ENCODE results near the gene GPC2.
A peak's percentile ranks its signal among the peaks of the same experiment; 100 is the strongest.

The GPC2 gene

DNA sequence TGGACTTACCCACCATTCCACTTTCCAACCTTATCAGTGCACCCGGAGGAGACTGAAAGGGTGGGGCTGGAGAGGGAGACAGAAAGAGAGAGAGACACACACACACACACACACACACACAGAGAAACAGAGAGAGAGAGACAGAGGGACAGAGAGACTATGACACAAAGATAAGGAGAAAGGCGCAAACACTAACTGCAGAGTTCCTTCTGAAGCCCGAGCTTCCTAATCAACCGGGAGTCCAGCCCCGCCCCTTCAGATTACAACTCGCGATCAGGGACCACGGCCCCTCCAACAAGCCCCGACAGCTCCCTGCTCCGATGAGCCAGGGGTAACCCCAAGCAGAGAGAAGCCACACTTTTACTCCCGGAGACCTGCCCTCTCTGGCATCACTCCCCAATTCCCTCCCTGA is 9.3 kb downstream of the GPC2 start:
- no peak for FAIRE-seq
- no peak for TF ChIP-seq POLR2A (IDR thresholded peaks at IDR 0.05; ENCODE audit: low read depth, low read length)
- DNase-seq (ENCODE audit: insufficient read length, low spot score) = no peak

DNA sequence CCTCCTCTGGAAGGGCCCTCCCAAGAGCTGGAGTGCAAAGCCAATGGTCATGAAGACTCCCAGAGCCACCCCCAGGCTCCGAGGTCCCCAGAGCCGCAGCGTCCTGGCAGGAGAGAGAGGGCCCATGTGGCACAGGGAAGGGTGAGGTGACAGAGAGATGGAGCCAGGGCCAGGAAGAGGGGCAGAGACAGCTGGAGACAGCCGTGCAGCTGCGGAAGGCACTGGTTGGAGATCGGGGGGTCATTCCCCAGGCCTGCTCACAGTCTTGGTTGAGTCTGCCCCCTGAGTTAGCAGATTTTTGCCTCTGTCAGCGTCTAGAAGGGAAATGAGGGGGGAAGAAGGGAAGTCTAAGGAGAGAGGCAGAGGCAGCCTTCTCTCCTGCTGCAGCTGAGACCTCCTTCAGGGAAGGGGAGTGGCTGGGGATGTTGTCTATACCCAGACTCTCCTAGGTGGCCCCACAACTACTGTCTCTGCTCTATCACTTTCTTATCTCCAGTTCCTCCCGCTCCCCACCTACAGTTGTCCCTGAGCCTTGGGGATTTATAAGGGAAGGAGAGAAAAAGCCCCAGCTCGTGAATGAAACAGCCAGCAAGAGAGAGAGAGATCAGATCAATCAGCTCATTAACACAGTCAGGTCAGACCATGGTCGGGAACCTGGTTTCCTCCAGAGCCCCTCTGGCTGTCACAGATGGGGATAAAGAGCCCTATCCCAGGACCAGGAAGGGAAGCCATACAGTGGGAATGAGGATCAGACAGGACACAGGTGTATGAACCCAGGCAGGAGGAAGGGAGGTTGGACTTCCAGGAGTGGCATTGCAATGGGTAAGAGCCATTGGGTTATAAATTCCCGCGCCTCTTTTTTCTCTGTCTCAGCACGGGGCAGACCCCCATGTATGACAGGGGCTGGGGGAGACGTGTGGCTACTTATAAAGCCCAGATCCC is 9.9 kb downstream of the GPC2 start:
- DNase-seq (ENCODE audit: insufficient read length, low spot score) (no peak), FAIRE-seq (no peak)
- no peak for TF ChIP-seq POLR2A (IDR thresholded peaks at IDR 0.05; ENCODE audit: low read depth, low read length)

- no peak for DNase-seq (ENCODE audit: insufficient read length, low spot score)
- no peak for FAIRE-seq
Measured at GRCh38 chr7:100166317-100166940, 10.8 kb downstream of the GPC2 start.

GRCh38 chr7:100163871-100164270 is 13.3 kb downstream of the GPC2 start:
- FAIRE-seq = no peak
- no peak for TF ChIP-seq POLR2A (IDR thresholded peaks at IDR 0.05; ENCODE audit: low read depth, low read length)
- no peak for DNase-seq (ENCODE audit: insufficient read length, low spot score)

More at GRCh38 chr7:100166317-100166940, 10.8 kb downstream of the GPC2 start:
- no peak for TF ChIP-seq POLR2A (IDR thresholded peaks at IDR 0.05; ENCODE audit: low read depth, low read length)

- DNase-seq (ENCODE audit: insufficient read length, low spot score) (no peak), FAIRE-seq (no peak)
- no peak for TF ChIP-seq POLR2A (IDR thresholded peaks at IDR 0.05; ENCODE audit: low read depth, low read length)
Measured at GRCh38 chr7:100163006-100163531, 14.1 kb downstream of the GPC2 start.

DNA sequence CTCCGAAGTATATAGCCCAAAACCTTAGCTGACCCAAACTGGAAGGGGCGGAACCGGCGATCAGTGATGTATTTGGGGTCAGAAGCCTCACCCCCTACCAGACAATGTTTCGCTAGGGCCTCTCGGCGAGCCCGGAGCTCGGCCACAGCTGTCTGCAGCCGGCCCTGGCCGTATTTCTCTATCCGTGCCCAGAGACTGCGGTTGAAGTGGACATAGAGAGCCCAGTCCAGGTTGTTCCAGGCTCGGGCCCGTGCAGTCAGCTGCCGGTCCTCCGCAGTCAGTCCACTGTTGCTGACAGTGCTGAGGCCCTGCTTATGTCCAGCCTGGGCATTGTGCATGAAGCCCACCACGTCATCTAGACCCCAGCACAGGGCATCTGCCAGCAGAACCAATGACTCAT is 17.1 kb downstream of the GPC2 start:
- DNase-seq (ENCODE audit: insufficient read length, low spot score) (no peak), FAIRE-seq (no peak)
- TF ChIP-seq POLR2A (IDR thresholded peaks at IDR 0.05; ENCODE audit: low read depth, low read length) = no peak

DNA sequence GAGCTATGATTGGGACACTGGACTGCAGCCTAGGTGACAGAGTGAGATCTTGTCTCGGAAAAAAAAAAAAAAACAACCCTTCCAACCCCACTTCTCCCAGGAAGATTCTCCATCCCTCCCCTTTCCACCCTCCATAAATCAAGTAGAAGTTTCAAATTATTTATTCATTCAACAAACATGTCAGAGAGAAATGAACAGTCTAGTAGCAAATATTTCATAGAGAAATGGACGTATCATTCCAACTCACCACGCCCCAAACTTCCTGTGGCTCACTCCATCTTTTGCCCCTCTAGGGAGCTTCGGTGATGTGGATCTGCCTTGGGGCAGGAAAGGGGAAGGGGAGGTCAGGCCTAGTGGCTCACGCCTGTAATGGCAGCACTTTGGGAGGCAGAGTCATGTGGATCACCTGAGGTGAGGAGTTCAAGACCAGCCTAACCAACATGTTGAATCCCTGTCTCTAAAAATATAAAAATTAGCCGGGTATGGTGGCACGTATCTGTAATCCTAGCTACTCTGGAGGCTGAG is 18.0 kb downstream of the GPC2 start:
- no peak for TF ChIP-seq POLR2A (IDR thresholded peaks at IDR 0.05; ENCODE audit: low read depth, low read length)

GRCh38 chr7:100158229-100159098 is 18.7 kb downstream of the GPC2 start, which contains the start of gene TRAPPC14:
Gene TRAPPC14, minus strand, starts transcription at chr7:100158723. Its CDS starts 224 bp downstream, at chr7:100158499.
- TF ChIP-seq POLR2A (IDR thresholded peaks at IDR 0.05; ENCODE audit: low read depth, low read length) = peak; percentile 88
- DNase-seq (ENCODE audit: insufficient read length, low spot score) (peak; percentile 93), FAIRE-seq (no peak)

More for the DNA sequence above, 18.0 kb downstream of the GPC2 start:
- DNase-seq (ENCODE audit: insufficient read length, low spot score) = no peak
- no peak for FAIRE-seq

GRCh38 chr7:100157334-100158228 is 19.6 kb downstream of the GPC2 start:
- peak; percentile 80 for DNase-seq (ENCODE audit: insufficient read length, low spot score)
- no peak for TF ChIP-seq POLR2A (IDR thresholded peaks at IDR 0.05; ENCODE audit: low read depth, low read length)
- FAIRE-seq = no peak

GRCh38 chr7:100157069-100157333 is 20.2 kb downstream of the GPC2 start:
- no peak for DNase-seq (ENCODE audit: insufficient read length, low spot score)
- no peak for FAIRE-seq
- no peak for TF ChIP-seq POLR2A (IDR thresholded peaks at IDR 0.05; ENCODE audit: low read depth, low read length)

DNA sequence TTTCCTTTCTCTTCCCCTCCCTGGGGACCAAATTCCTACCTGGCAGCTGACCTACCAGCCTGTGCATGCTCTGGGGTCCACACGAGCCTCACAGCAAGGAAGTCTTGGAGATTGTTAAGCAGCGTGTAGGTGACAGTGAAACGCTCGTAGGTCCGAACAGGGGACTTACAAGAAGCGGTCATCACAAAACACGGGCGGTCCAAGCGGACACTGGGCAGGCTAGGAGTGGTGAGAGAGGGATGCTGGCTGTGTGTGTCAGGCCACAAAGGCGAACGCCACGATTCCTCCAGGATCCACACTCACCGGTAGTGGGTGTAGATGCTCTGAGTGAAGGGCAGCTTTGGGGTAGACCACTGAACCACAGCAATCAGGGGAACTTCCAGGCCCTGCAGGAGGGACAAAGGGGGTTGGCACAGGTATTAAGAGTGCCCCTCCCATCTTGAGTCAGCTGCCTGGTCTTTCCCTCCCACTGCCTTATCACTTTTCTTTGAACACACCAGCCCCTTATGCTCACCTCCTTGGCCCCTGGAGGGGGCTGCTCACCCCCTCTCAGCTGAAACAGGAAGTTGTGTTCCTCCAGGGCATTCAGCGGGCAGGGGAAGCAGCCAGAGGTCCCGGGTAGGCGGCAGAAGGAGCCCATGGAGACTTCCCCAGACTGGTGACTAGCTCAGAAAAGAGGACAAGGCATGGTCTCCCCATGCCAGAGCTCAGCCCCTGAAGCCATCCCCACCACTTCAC is 20.7 kb downstream of the GPC2 start:
- no peak for DNase-seq (ENCODE audit: insufficient read length, low spot score)
- no peak for FAIRE-seq
- no peak for TF ChIP-seq POLR2A (IDR thresholded peaks at IDR 0.05; ENCODE audit: low read depth, low read length)
